Astrocyte of the cerebellum (primary cell): ENCODE data around the gene AFG1L.
"Not testable (repeated sequence)": the region's sequence is repeated elsewhere in the genome, so short reads cannot be mapped to it uniquely, and the experiment has no call there.

Experiments used
- DNase-seq: peaks from one replicate; pipeline ENCODE4 v3.0.0-alpha.2; 2011; ENCODE audit warnings: low read depth
- H3K4me3 ChIP-seq: 2 replicates; pipeline ENCODE4 v1.5.1; 2011; ENCODE audit warnings: mild to moderate bottlenecking, low read depth, low read length, moderate library complexity
- in situ Hi-C: cut with HindIII; loops from 2 replicates; pipeline ENCODE4 v1.10.0; 2017; ENCODE audit warnings: low sequenced_read_pairs
- TF ChIP-seq, protein P1 (sequence below): IDR thresholded peaks from 2 replicates; pipeline ENCODE4 v1.5.1; 2012; ENCODE audit warnings: low read length, low read depth, moderate library complexity, mild to moderate bottlenecking; ENCODE audit errors: missing control alignments

AFG1L gene

DNA sequence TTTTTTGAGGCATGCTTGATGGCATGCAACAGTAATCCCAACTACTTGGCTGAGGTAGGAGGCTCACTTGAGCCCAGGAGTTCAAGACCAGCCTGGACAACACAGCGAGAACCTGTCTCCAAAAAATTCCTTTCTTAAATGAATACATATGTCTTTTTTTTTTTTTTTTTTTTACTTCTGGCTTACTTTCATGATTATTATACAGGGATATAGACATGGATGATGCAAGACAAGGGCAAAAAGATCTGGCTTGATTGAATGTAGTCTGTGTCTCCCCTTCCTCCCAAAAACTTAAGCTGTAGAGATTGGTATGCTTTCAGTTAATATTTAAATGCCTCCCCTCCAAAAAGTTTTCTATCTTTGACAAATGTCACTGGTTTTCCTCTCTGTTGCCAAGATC lies 41.6 kb upstream of the AFG1L start:
- H3K4me3 ChIP-seq: no peak overlapping the region
- DNase-seq: no peak
- TF ChIP-seq, protein P1, sequence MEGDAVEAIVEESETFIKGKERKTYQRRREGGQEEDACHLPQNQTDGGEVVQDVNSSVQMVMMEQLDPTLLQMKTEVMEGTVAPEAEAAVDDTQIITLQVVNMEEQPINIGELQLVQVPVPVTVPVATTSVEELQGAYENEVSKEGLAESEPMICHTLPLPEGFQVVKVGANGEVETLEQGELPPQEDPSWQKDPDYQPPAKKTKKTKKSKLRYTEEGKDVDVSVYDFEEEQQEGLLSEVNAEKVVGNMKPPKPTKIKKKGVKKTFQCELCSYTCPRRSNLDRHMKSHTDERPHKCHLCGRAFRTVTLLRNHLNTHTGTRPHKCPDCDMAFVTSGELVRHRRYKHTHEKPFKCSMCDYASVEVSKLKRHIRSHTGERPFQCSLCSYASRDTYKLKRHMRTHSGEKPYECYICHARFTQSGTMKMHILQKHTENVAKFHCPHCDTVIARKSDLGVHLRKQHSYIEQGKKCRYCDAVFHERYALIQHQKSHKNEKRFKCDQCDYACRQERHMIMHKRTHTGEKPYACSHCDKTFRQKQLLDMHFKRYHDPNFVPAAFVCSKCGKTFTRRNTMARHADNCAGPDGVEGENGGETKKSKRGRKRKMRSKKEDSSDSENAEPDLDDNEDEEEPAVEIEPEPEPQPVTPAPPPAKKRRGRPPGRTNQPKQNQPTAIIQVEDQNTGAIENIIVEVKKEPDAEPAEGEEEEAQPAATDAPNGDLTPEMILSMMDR: no peak
- in situ Hi-C loops: no loop called here

- DNase-seq: no peak
Measured at GRCh38 chr6:108254433-108255410, 40.1 kb upstream of the AFG1L start.

GRCh38 chr6:108260126-108260808 lies 34.6 kb upstream of the AFG1L start:
- TF ChIP-seq, protein P1: no peak
- in situ Hi-C loops: no loop called here
- no peak for DNase-seq

More at GRCh38 chr6:108254433-108255410, 40.1 kb upstream of the AFG1L start:
- TF ChIP-seq, protein P1: no peak
- no peak overlapping the region for H3K4me3 ChIP-seq
- in situ Hi-C loops: no loop called here

DNA sequence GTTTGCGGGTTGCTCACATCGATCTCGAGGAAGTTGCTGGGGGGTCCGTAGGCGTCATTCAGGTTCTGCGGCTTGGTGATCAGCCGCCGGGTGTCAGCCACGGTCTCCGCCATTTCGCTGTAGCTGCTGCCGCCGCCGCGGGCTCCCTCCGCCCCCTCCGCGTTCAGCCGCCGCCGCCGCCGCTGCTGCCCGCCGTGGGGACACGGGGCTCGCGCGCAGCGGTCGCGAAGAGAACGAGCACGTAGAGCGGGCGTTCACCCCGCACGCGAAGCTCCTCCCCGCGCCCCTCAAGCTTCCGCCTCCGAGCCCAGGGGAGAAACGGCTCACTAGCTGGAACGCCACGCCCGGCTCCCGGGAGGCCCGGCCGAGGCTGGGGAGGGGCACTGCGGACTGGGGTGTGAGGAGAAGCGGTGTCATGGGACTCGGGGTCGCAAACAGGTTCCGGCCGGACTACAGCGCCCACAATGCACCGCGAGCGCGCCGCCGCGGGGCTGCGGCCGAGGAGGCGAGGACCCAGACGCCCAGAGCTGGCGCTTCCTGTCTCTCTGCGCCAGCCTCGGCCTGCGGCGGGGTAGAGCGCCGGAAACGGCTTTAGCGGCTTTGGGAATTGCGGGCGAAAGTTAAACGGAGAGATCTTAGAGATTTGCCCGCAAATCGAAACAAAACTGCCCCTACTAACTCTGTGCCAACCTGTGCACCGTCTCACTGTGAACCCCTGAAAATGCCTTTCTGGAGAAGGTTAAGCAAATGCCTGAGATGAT lies 33.9 kb upstream of the AFG1L start, which contains the start of gene SNX3:
TSS of gene SNX3 (minus strand) at position 232 of the 761 bp plus-strand sequence. CDS start at position 113, 119 bp downstream.
- peak; percentile 86 for DNase-seq
- in situ Hi-C loops: no loop called here
- TF ChIP-seq, protein P1: peak; percentile 3
- H3K4me3 ChIP-seq: peak within 1 kb of the TSS; percentile 98

More at GRCh38 chr6:108260126-108260808, 34.6 kb upstream of the AFG1L start:
- H3K4me3 ChIP-seq: peak overlapping the region; percentile 98

GRCh38 chr6:108263371-108263770 lies 31.5 kb upstream of the AFG1L start:
- DNase-seq: no peak
- no peak overlapping the region for H3K4me3 ChIP-seq
- in situ Hi-C loops: no loop called here
- TF ChIP-seq, protein P1: no peak

DNA sequence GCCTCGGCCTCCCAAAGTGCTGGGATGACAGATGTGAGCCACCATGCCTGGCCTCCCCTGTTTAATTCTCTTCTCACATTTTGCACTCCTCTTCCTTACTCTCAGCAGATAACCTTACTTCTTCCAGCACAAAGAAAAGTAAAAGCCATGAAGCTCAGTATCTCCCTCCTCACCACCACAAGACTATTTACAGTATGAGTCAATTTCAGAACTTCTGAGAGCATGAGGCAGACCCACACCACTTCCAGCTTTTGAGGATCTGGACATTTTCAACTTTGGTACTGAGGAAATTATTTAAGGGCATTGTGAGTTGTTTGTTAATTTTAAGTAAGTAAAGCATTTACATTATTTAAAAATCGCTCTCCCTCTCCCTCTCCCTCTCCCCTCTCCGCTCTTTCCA lies 26.0 kb upstream of the AFG1L start:
- no peak for DNase-seq
- TF ChIP-seq, protein P1: no peak
- in situ Hi-C loops: no loop called here
- H3K4me3 ChIP-seq: no peak overlapping the region

DNA sequence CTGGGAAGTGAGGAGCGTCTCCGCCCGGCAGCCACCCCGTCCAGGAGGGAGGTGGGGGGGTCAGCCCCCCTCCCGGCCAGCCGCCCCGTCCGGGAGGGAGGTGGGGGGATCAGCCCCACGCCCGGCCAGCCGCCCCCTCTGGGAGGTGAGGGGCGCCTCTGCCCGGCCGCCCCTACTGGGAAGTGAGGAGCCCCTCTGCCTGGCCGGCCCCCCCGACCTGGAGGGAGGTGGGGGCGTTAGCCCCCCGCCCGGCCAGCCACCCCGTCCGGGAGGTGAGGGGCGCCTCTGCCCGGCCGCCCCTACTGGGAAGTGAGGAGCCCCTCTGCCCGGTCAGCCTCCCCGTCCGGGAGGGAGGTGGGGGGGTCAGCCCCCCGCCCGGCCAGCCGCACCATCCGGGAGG lies 24.9 kb upstream of the AFG1L start:
- DNase-seq, H3K4me3 ChIP-seq, in situ Hi-C loops: not testable (repeated sequence)
